ENCODE data around the gene KRTAP12-3.
"Not testable (repeated sequence)": the region's sequence is repeated elsewhere in the genome, so short reads cannot be mapped to it uniquely, and the experiment has no call there.

Gene KRTAP12-3

DNA sequence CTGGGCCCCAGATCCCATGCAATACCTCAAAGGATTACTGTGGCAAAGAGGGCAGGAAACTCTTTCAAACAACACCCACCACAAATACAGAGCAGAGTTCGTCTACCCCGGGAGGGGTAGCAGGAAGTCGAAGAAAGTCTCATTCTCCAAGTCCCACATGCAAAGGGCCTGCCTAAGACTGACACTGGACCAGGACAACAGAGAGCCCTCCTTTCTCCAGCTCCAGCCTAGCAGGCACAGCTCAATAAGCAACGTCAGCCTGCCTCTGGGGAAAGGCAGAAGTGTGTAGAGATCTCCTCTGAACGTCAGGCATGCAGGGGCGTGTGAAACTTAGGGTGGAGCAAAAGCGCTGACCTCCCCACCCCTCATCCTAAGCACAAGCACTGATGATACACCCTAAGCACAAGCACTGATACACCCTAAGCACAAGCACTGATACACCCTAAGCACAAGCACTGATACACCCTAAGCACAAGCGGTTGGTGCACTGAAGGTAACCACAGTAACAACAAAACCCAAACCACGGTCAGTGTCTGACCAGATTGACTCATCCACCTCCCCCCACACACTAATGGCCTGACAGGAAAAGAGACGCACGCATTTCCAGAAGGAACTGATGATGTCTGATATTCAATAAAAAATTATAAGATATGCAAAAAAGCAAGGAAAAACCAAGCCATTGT lies 1.3 kb downstream of the KRTAP12-3 start:
- H3K27ac ChIP-seq = no peak overlapping the region
- H3K27me3 ChIP-seq (ENCODE audit: insufficient read depth, low read depth, severe bottlenecking) = no peaks in the 10 kb centered on the region
- peaks cover 16% of the 10 kb centered on the region for H3K9me3 ChIP-seq (ENCODE audit: severe bottlenecking)
- TF ChIP-seq, protein P1, sequence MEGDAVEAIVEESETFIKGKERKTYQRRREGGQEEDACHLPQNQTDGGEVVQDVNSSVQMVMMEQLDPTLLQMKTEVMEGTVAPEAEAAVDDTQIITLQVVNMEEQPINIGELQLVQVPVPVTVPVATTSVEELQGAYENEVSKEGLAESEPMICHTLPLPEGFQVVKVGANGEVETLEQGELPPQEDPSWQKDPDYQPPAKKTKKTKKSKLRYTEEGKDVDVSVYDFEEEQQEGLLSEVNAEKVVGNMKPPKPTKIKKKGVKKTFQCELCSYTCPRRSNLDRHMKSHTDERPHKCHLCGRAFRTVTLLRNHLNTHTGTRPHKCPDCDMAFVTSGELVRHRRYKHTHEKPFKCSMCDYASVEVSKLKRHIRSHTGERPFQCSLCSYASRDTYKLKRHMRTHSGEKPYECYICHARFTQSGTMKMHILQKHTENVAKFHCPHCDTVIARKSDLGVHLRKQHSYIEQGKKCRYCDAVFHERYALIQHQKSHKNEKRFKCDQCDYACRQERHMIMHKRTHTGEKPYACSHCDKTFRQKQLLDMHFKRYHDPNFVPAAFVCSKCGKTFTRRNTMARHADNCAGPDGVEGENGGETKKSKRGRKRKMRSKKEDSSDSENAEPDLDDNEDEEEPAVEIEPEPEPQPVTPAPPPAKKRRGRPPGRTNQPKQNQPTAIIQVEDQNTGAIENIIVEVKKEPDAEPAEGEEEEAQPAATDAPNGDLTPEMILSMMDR (IDR thresholded peaks at IDR 0.05; ENCODE audit: low read depth, low read length) = no peak
- no peak overlapping the region for H3K4me3 ChIP-seq (ENCODE audit: low read depth, low read length)
- DNase-seq = no peak
- H3K36me3 ChIP-seq = no peaks in the 10 kb centered on the region

DNA sequence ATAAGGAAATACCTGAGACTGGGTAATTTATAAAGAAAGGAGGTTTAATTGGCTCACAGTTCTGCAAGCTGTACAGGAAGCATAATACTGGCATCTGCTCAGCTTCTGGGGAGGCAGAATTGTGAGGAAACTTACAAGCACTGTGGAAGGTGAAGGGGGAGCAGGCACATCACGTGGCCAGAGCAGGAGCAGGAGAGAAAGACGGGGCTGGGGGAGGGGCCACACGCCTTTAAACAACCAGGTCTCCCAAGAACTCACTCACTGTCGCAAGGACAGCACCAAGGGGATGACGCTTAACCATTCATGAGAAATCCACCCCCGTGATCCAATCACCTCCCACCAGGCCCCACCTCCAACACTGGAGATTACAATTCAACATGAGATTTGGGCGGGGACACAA lies 3.8 kb downstream of the KRTAP12-3 start:
- H3K27ac ChIP-seq; H3K27me3 ChIP-seq (ENCODE audit: insufficient read depth, low read depth, severe bottlenecking); H3K36me3 ChIP-seq; H3K4me3 ChIP-seq (ENCODE audit: low read depth, low read length); DNase-seq: not testable (repeated sequence)
- H3K9me3 ChIP-seq (ENCODE audit: severe bottlenecking) = peaks cover 10% of the 10 kb centered on the region

DNA sequence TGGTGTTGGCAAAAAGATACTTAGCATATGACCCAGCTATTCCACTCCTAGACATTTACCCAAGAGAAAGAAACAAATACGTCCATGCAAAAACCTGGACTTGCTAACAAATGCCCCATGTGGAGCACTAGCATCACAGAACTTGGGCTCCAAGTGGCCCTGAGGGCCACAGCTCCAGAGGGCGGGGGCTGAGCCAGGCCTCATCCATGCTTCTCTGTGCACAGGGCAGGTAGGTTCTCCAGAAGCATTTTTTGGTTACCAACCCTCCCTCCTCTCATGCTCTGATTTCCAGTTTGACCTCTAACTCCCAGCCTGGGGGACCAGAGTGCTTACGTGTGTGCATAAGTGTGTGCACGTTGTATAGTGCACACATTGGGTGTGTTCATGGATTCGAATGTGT lies 7.0 kb downstream of the KRTAP12-3 start:
- Histone ChIP-seq H3K4me3 (ENCODE audit: low read depth, low read length) (no peak overlapping the region), H3K36me3 (no peaks in the 10 kb centered on the region), H3K9me3 (ENCODE audit: severe bottlenecking) (peaks cover 14% of the 10 kb centered on the region), H3K27me3 (ENCODE audit: insufficient read depth, low read depth, severe bottlenecking) (no peaks in the 10 kb centered on the region), H3K27ac (no peak overlapping the region)
- no peak for DNase-seq
- TF ChIP-seq, protein P1 (IDR thresholded peaks at IDR 0.05; ENCODE audit: low read depth, low read length) = no peak

DNA sequence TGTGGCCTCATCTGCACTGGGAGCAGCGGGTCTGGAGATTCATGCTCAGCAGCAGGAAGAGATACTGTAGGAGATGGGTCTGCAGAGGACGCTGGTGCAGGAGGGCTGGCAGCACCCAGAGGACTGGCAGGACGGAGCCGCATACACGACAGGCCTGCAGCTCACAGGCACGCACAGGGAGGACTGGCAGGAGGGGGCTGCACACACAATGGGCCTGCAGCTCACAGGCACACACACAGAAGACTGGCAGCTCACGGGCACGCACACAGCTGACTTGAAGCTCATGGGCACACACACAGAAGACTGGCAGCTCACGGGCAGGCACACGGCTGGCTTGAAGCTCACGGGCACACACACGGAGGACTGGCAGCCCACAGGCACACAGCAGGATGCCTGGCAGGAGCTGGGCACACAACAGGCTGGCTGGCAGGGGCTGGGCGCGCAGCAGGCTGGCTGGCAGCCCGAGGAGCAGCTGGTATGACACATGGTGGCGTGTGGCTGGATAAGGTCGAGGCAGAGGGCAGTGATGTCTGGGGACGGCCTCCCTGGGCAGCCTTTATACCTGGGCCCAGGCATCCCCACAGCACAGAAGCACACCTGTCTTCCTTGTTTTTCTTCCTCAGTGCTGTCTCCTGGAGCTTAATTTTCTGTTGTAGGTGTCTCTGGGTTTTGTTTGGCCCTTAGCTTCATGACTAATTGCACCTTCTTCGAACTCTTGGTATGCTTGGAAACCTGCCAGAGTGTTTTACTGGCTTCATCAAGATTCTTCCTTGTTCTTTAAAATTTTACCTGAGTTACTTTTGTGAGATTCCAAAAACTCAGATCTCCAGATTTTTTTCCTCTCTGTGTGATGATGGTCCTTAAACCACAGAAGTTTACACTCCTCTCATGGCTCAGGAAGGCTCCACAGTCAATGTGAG lies 8.9 kb downstream of the KRTAP12-3 start, which contains the start of gene KRTAP12-2:
TSS of gene KRTAP12-2 (minus strand) at position 527 of the 920 bp plus-strand sequence. CDS start at position 486, 41 bp downstream.
- no peak for DNase-seq
- Histone ChIP-seq H3K27me3 (ENCODE audit: insufficient read depth, low read depth, severe bottlenecking) (no peaks in the 10 kb centered on the region), H3K36me3 (no peaks in the 10 kb centered on the region), H3K4me3 (ENCODE audit: low read depth, low read length) (no peak within 1 kb of the TSS), H3K9me3 (ENCODE audit: severe bottlenecking) (peaks cover 25% of the 10 kb centered on the region), H3K27ac (no peak within 1 kb of the TSS)
- TF ChIP-seq, protein P1 (IDR thresholded peaks at IDR 0.05; ENCODE audit: low read depth, low read length) = no peak

DNA sequence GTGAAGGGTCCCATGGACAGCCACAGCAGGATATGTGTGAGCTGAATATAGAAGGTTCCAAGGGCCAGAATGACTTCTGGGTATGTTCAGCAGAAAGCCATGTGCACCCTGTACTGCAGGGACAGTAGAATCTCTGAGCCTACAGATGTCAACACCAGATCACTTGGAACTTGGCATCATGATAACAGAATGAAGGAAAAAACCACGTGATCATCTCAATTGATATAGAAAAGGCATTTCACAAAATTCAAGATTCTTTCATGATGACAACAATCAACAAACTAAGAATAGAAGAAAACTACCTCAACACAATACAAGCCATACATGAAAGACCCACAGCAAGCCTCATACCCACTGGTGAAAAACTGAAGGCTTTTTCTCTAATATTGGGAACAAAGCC lies 9.9 kb downstream of the KRTAP12-3 start:
- Histone ChIP-seq H3K27ac (no peak overlapping the region), H3K4me3 (ENCODE audit: low read depth, low read length) (no peak overlapping the region), H3K9me3 (ENCODE audit: severe bottlenecking) (peaks cover 30% of the 10 kb centered on the region), H3K27me3 (ENCODE audit: insufficient read depth, low read depth, severe bottlenecking) (no peaks in the 10 kb centered on the region), H3K36me3 (no peaks in the 10 kb centered on the region)
- DNase-seq = no peak
- TF ChIP-seq, protein P1 (IDR thresholded peaks at IDR 0.05; ENCODE audit: low read depth, low read length) = no peak

Measured in WERI-Rb-1 (cell line).